Measurements from ENCODE around the gene FKTN. TPM values are rescaled to one million over a fixed set of nuclear protein-coding genes. Genes with fewer than 3 reads are reported as not detected.

Gene FKTN
- total and polyA plus RNA-seq, 8 donors: 1.7 to 39.7 (median 4.1) TPM

DNA sequence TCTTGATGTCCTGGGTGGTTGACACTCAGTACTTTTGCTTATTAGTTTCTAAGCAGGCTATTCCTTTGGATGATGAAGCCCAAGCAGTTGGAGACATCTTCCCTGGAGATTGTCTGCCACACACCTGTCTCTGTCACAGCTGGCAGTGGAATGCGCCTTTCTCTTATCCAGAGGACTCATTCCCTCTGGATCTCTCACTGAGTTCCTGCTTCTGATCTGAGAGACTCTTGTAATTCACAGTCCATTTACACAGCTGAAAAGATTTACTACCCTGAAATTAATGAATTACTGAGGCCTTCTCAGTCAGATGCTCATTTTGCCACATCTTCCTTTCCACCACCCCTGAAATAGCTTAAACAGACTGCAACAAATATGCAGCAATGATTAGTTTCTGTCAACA lies 120.2 kb downstream of the FKTN start:
- WGBS, 5 donors: 93 to 100% (median 96%) methylated on average over 1 of the region's 1 CpG
- Histone ChIP-seq H3K27ac (no peak overlapping the region), H3K4me1 (no peaks in the 10 kb centered on the region), H3K4me3 (no peak overlapping the region), H3K27me3 (no peaks in the 10 kb centered on the region), H3K36me3 (no peaks in the 10 kb centered on the region), H3K9me3 (no peaks in the 10 kb centered on the region)
- intact Hi-C loops (cut with DNase I; ENCODE audit: low total_unique reads): no loop called here
- no peak for TF ChIP-seq POLR2A (IDR thresholded peaks at IDR 0.05)
- no peak for TF ChIP-seq POLR2AphosphoS5 (IDR thresholded peaks at IDR 0.05)
- TF ChIP-seq, protein P1, sequence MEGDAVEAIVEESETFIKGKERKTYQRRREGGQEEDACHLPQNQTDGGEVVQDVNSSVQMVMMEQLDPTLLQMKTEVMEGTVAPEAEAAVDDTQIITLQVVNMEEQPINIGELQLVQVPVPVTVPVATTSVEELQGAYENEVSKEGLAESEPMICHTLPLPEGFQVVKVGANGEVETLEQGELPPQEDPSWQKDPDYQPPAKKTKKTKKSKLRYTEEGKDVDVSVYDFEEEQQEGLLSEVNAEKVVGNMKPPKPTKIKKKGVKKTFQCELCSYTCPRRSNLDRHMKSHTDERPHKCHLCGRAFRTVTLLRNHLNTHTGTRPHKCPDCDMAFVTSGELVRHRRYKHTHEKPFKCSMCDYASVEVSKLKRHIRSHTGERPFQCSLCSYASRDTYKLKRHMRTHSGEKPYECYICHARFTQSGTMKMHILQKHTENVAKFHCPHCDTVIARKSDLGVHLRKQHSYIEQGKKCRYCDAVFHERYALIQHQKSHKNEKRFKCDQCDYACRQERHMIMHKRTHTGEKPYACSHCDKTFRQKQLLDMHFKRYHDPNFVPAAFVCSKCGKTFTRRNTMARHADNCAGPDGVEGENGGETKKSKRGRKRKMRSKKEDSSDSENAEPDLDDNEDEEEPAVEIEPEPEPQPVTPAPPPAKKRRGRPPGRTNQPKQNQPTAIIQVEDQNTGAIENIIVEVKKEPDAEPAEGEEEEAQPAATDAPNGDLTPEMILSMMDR (IDR thresholded peaks at IDR 0.05): no peak
- no peak for TF ChIP-seq EP300 (IDR thresholded peaks at IDR 0.05)
- DNase-seq: no peak

DNA sequence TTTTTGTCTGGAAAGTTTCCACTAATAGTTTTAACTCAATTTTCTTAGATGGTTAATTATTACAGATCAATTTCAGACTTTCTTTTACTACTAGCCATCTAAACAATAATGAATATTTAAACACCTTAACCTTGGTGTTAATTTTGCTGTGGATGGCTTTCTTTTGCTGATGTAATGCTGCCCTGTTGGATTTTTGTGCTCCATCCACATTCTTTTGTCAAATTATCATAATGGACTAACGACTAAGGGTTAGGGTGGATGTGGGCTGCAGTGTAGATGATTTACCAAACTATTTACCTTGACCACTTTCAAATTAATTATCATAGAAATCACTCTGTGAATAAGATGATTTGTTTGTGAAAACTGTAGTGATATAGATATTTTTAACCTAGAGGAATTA lies 120.8 kb downstream of the FKTN start:
- no peak overlapping the region for H3K27ac ChIP-seq
- H3K9me3 ChIP-seq: no peaks in the 10 kb centered on the region
- H3K36me3 ChIP-seq: no peaks in the 10 kb centered on the region
- no peaks in the 10 kb centered on the region for H3K27me3 ChIP-seq
- no peaks in the 10 kb centered on the region for H3K4me1 ChIP-seq
- no peak overlapping the region for H3K4me3 ChIP-seq
- intact Hi-C loops (cut with DNase I; ENCODE audit: low total_unique reads): no loop called here
- 30 to 56% (median 41%) methylated on average over 1 of the region's 1 CpG for WGBS, 5 donors
- DNase-seq: no peak
- TF ChIP-seq POLR2AphosphoS5 (IDR thresholded peaks at IDR 0.05) (no peak), POLR2A (IDR thresholded peaks at IDR 0.05) (no peak)

DNA sequence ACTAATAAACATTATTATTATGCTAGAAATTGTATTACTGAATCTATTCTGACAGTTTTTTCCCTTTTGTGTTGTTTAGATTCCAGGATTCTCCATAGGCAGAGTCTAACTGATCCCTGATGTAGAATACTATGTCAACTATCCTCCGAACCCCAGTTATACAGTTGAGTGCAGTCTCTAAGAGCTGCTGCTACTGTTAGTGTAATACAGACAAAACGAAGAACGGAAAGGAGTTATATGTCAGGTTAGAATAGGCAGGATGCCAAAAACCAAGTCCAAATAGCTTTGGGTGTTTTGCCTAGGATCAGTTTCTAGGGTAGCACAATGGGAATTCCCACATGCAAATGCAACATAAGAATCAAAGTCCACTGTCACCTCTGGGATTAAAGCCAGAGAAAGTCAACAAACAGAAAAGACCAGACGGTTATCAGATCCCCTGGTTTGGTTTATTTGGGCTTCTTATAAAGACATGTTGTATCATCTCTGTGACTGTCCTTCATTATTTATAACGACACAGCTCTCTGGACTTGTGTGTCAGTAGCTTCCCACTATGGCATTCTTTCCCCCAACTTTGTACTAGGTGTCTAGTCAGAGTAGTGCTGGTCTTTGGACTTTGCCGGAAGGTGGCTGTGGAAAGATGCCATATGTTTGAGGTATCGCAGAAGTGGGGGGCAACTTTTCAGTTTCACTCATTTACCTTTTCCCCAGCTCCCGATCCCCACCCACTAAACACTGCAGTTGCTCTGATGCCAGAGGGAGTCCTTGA lies 121.5 kb downstream of the FKTN start:
- TF ChIP-seq, protein P1 (IDR thresholded peaks at IDR 0.05): no peak
- no peak for TF ChIP-seq POLR2AphosphoS5 (IDR thresholded peaks at IDR 0.05)
- no peak for TF ChIP-seq POLR2A (IDR thresholded peaks at IDR 0.05)
- no peak for TF ChIP-seq EP300 (IDR thresholded peaks at IDR 0.05)
- no peak for DNase-seq
- Histone ChIP-seq H3K4me1 (no peaks in the 10 kb centered on the region), H3K9me3 (no peaks in the 10 kb centered on the region), H3K27me3 (no peaks in the 10 kb centered on the region), H3K36me3 (no peaks in the 10 kb centered on the region), H3K4me3 (no peak overlapping the region), H3K27ac (no peak overlapping the region)
- intact Hi-C loops (cut with DNase I; ENCODE audit: low total_unique reads): no loop called here
- WGBS, 5 donors: 58 to 70% (median 65%) methylated on average over 8 of the region's 8 CpGs

DNA sequence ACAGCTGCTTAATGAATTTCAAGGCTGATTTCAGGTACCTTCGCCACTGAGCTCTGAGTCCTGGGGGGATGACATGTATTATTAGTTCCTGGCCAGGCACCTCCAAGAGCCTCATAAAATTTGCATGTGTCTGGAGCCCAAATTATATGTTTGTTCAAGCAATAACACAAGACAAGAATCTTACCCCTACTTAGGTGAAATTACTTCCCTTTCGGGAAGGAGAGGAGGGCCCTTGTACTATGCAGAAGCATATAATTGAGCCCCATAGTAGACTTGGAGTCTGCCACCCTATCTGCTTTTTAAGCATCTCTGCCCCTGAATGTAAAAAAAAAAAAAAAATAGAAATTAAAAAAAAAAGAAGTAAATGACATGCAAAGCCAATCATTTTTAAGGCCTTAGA lies 123.4 kb downstream of the FKTN start:
- Histone ChIP-seq H3K27ac (no peak overlapping the region), H3K9me3 (no peaks in the 10 kb centered on the region), H3K4me1 (no peaks in the 10 kb centered on the region), H3K27me3 (no peaks in the 10 kb centered on the region), H3K4me3 (no peak overlapping the region), H3K36me3 (no peaks in the 10 kb centered on the region)
- DNase-seq: no peak
- 83 to 100% (median 96%) methylated on average over 2 of the region's 2 CpGs for WGBS, 5 donors
- TF ChIP-seq, protein P1 (IDR thresholded peaks at IDR 0.05): no peak
- TF ChIP-seq POLR2AphosphoS5 (IDR thresholded peaks at IDR 0.05): no peak
- TF ChIP-seq EP300 (IDR thresholded peaks at IDR 0.05): no peak
- TF ChIP-seq POLR2A (IDR thresholded peaks at IDR 0.05): no peak
- intact Hi-C loops (cut with DNase I; ENCODE audit: low total_unique reads): no loop called here

DNA sequence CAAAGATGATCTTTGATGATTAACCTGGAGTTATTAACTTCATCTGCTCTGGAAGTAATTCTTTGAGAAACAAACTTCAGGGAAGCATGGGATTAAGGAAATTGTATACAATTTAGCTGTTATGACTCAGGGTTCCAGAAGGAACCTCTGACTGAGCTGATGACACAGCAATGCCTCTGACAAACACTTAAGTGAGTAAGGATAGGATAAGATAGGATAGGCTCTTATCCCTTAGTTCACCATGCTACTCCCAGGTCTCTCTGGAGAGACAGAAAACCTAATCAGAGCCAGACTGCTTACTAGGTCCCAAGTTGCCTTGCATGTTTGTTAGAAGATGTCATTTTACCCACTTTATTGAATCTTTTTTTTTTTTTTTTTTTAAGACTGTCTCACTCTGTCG lies 123.8 kb downstream of the FKTN start:
- Histone ChIP-seq H3K4me1 (no peaks in the 10 kb centered on the region), H3K27ac (no peak overlapping the region), H3K4me3 (no peak overlapping the region), H3K9me3 (no peaks in the 10 kb centered on the region), H3K27me3 (no peaks in the 10 kb centered on the region), H3K36me3 (no peaks in the 10 kb centered on the region)
- no peak for DNase-seq
- WGBS, 5 donors: 78 to 100% (median 100%) methylated on average over 1 of the region's 1 CpG
- intact Hi-C loops (cut with DNase I; ENCODE audit: low total_unique reads): no loop called here
- TF ChIP-seq POLR2AphosphoS5 (IDR thresholded peaks at IDR 0.05) (no peak), POLR2A (IDR thresholded peaks at IDR 0.05) (no peak), EP300 (IDR thresholded peaks at IDR 0.05) (no peak)
- TF ChIP-seq, protein P1 (IDR thresholded peaks at IDR 0.05): no peak

Measured in stomach (tissue), 9 donors.